MM.1S (cell line): ENCODE measurements around the gene MTFMT.

Experiments
- DNase-seq: peaks from one replicate; pipeline ENCODE4 v3.0.0-alpha.2; 2015
- H2AFZ ChIP-seq: fragments of 300-600 bp; sonication (generic); 2 replicates; pipeline ENCODE4 v1.6.0; 2016; ENCODE audit warnings: antibody characterized with exemption, low read length
- H3F3A ChIP-seq: fragments of 300-600 bp; sonication (generic); 2 replicates; pipeline ENCODE4 v1.6.1; 2016; ENCODE audit warnings: mild to moderate bottlenecking, antibody characterized with exemption, low read length, moderate library complexity, mixed read lengths; ENCODE audit not compliant: insufficient read depth
- H3K27ac ChIP-seq: fragments of 300-600 bp; sonication (generic); 2 replicates; pipeline ENCODE4 v1.5.1; 2016; ENCODE audit warnings: mild to moderate bottlenecking, low read length
- H3K27me3 ChIP-seq: fragments of 300-600 bp; sonication (generic); replicated peaks from 2 replicates; pipeline ENCODE4 v1.6.0; 2016; ENCODE audit warnings: low read length; ENCODE audit not compliant: insufficient read depth
- H3K36me3 ChIP-seq: fragments of 300-600 bp; sonication (generic); replicated peaks from 2 replicates; pipeline ENCODE4 v1.6.1; 2016; ENCODE audit warnings: mild to moderate bottlenecking, low read length, mixed read lengths; ENCODE audit not compliant: insufficient read depth
- H3K4me1 ChIP-seq: fragments of 300-600 bp; sonication (generic); 2 replicates; pipeline ENCODE4 v1.6.1; 2016; ENCODE audit warnings: low read length, mixed read lengths
- H3K4me2 ChIP-seq: fragments of 300-600 bp; sonication (generic); 2 replicates; pipeline ENCODE4 v1.6.0; 2016; ENCODE audit warnings: low read depth, low read length
- H3K4me3 ChIP-seq: fragments of 300-600 bp; sonication (generic); 2 replicates; pipeline ENCODE4 v1.5.1; 2016; ENCODE audit warnings: low read length, mixed read lengths
- H3K79me2 ChIP-seq: fragments of 300-600 bp; sonication (generic); 2 replicates; pipeline ENCODE4 v1.6.1; 2016; ENCODE audit warnings: mixed run types, low read length, mixed read lengths
- H3K9ac ChIP-seq: fragments of 300-600 bp; sonication (generic); 2 replicates; pipeline ENCODE4 v1.6.1; 2016; ENCODE audit warnings: low read length, mixed read lengths
- H3K9me2 ChIP-seq: fragments of 300-600 bp; sonication (generic); replicated peaks from 2 replicates; pipeline ENCODE4 v1.6.1; 2016; ENCODE audit warnings: mild to moderate bottlenecking, low read length, mixed read lengths; ENCODE audit not compliant: insufficient read depth
- H3K9me3 ChIP-seq: fragments of 300-600 bp; sonication (generic); replicated peaks from 2 replicates; pipeline ENCODE4 v1.6.1; 2016; ENCODE audit warnings: mild to moderate bottlenecking, low read length, mixed read lengths; ENCODE audit not compliant: insufficient read depth
- H4K20me1 ChIP-seq: fragments of 300-600 bp; sonication (generic); 2 replicates; pipeline ENCODE4 v1.6.1; 2016; ENCODE audit warnings: mild to moderate bottlenecking, low read length, moderate library complexity, mixed read lengths; ENCODE audit not compliant: insufficient read depth
- CTCF ChIP-seq: fragments of 300-600 bp; sonication (generic); IDR thresholded peaks from 2 replicates; pipeline ENCODE4 v1.5.1; 2016; ENCODE audit warnings: antibody characterized with exemption, low read length, mixed read lengths
- EZH2 ChIP-seq: fragments of 300-600 bp; sonication (generic); optimal IDR thresholded peaks from 2 replicates; pipeline ENCODE3; 2017; ENCODE audit warnings: low read depth, mild to moderate bottlenecking, antibody characterized with exemption, low read length, mixed read lengths
- EZH2phosphoT487 ChIP-seq: fragments of 300-600 bp; sonication (generic); IDR thresholded peaks from 2 replicates; pipeline ENCODE4 v1.6.1; 2018; ENCODE audit warnings: antibody characterized with exemption, low read length

MTFMT gene

GRCh38 chr15:65057549-65057940 lies 28.1 kb upstream of the MTFMT start:
- peaks cover 19% of the 10 kb centered on the region for H3K4me1 ChIP-seq
- H3F3A ChIP-seq = peaks cover 15% of the 10 kb centered on the region

GRCh38 chr15:65056868-65057548 lies 27.6 kb upstream of the MTFMT start:
- no peak overlapping the region for H3K27ac ChIP-seq
- peaks cover 22% of the 10 kb centered on the region for H3K4me1 ChIP-seq
- no peaks in the 10 kb centered on the region for H3K79me2 ChIP-seq
- H4K20me1 ChIP-seq = no peaks in the 10 kb centered on the region
- no peak overlapping the region for H3K4me3 ChIP-seq
- no peaks in the 10 kb centered on the region for H3K27me3 ChIP-seq
- no peaks in the 10 kb centered on the region for H3K9me3 ChIP-seq
- peaks cover 20% of the 10 kb centered on the region for H3F3A ChIP-seq
- H3K36me3 ChIP-seq = no peaks in the 10 kb centered on the region
- no peak for DNase-seq
- no peaks in the 10 kb centered on the region for H3K9me2 ChIP-seq
- H3K9ac ChIP-seq = no peak overlapping the region
- TF ChIP-seq CTCF (no peak), EZH2phosphoT487 (no peak), EZH2 (no peak)
- H2AFZ ChIP-seq = no peak overlapping the region
- no peak overlapping the region for H3K4me2 ChIP-seq

More at GRCh38 chr15:65057549-65057940, 28.1 kb upstream of the MTFMT start:
- no peak overlapping the region for H3K4me3 ChIP-seq
- DNase-seq = no peak
- no peaks in the 10 kb centered on the region for H3K79me2 ChIP-seq
- no peaks in the 10 kb centered on the region for H3K9me3 ChIP-seq
- H4K20me1 ChIP-seq = no peaks in the 10 kb centered on the region
- no peak overlapping the region for H2AFZ ChIP-seq
- no peaks in the 10 kb centered on the region for H3K27me3 ChIP-seq
- no peak overlapping the region for H3K27ac ChIP-seq
- H3K9me2 ChIP-seq = no peaks in the 10 kb centered on the region
- H3K36me3 ChIP-seq = no peaks in the 10 kb centered on the region
- no peak overlapping the region for H3K4me2 ChIP-seq
- TF ChIP-seq EZH2phosphoT487 (no peak), CTCF (no peak), EZH2 (no peak)
- H3K9ac ChIP-seq = no peak overlapping the region

- no peaks in the 10 kb centered on the region for H4K20me1 ChIP-seq
- H3K4me3 ChIP-seq = no peak overlapping the region
- H3K79me2 ChIP-seq = no peaks in the 10 kb centered on the region
- no peak for DNase-seq
- H3K4me2 ChIP-seq = no peak overlapping the region
- no peaks in the 10 kb centered on the region for H3K9me2 ChIP-seq
- no peak overlapping the region for H3K9ac ChIP-seq
- H3K36me3 ChIP-seq = no peaks in the 10 kb centered on the region
- no peak overlapping the region for H2AFZ ChIP-seq
- peaks cover 31% of the 10 kb centered on the region for H3K4me1 ChIP-seq
- H3K27ac ChIP-seq = no peak overlapping the region
- TF ChIP-seq EZH2 = no peak
- no peak for TF ChIP-seq EZH2phosphoT487
- no peak for TF ChIP-seq CTCF
- H3K9me3 ChIP-seq = no peaks in the 10 kb centered on the region
- H3F3A ChIP-seq = peaks cover 29% of the 10 kb centered on the region
- no peaks in the 10 kb centered on the region for H3K27me3 ChIP-seq
These were observed 26.7 kb upstream of the MTFMT start for GRCh38 chr15:65056106-65056505.
